HG03565 (cell line): Measurements from ENCODE around the gene FAM107B.

ENCODE experiments used
- ATAC-seq: cut with Tn5 transposase; IDR thresholded peaks from one replicate; pipeline ENCODE4 v1.9.1; 2021; ENCODE audit warnings: mild to moderate bottlenecking, moderate library complexity; ENCODE audit not compliant: unreplicated experiment

The FAM107B gene

GRCh38 chr10:14543046-14543903 lies 231.4 kb downstream of the FAM107B start:
- ATAC-seq, result no peak

DNA sequence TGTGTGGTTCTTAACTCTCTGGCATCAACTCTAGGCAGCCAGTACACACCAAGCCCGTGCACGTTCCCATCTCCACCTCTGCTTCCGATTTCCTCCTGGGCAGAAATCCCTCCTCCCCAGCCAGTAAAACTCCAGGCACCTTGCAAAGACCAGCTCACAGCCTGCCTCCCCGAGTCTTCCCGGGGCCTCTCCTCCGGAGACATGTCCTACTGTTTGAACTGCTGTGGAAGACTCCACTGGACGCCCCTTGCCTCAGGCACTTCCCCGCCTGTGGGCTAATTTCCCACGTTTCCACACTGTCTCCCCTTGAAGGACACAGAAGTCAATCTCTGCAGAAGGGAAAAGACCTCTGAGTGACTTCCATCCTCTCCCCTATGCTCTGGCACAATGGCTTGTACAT lies 233.3 kb downstream of the FAM107B start:
- no peak for ATAC-seq

DNA sequence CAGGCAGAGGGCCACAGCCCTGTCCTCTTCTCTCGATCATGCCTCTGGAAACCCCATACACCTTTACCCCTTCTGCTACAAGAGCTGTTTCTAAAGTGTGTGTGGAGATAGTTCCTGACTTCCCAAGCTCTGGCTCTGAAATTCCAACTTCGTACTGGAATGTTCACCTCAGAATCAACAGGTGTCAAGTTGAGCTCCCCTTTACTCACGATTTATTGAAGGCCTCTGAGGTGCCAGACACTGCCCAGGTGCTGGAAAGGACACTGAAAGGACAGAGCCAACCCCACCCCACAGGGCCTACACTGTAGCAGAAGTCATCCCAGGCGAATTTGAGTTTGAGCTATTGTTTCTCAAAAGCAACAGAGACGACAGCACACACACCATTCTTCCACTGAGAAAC lies 234.1 kb downstream of the FAM107B start:
- no peak for ATAC-seq

DNA sequence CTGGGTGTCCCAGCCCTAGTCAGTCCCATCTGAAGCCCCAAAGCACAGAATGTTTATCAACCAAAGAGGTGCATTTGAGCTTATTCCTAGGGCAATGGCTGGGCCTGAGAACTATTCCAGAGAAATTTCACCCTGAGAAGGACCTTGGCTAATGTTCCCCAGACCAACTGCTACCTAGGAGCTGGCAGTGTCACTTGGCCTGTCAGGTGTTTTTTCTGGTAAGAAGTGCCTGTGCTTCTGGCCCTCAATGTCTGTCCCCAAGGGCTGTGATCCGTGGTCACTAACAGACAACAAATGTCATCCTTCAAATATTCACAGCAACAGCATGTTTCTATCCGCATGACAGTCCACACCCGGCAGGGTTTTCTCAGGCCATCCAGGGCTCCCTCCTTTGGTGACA lies 234.6 kb downstream of the FAM107B start:
- no peak for ATAC-seq

GRCh38 chr10:14539176-14539575 lies 235.5 kb downstream of the FAM107B start:
- ATAC-seq, result no peak

DNA sequence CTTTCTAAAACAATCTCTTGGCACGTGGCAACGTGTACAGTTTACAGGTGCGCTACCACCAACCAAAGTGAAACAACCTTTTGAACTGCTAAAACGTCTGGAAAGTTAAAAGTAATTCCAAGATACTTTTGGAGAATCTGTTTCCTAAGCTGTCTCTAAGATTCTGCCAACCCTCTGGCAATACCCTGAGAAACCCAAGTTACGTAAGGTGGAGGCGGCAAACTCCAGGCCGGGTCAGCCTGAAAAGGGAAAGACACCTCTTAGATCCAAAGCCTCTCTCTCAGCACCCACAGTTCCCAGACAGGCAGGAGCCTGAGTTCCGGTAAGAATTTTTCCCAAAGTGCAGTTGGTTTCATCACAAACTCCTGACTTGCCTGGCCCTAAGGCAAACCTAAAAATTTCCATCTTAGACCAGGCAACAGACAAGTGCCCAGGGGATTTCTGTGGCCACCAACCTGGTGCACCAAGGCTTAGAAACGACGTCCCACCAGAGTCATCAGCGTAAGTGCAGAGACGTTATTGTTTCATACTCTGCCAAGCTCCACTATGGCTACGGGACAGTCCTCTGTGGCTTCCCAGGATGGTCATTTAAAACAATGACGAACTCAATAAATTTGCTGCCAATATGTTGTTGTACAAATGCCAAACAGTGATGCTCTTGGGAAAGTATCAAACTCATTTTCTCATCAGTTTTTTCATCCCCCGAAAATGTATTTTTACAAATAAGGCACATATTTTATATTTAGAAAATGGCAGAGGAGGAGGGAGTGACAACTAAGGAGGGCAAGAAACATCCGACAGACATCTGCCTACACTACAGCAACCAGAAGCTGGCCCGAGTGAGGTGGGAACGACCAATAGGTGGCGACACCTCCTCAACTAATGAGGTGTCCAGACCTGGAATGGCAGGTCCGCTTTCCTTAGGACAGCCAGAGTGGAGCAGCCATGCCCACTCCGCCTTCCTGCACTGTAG lies 238.2 kb downstream of the FAM107B start:
- no peak for ATAC-seq

DNA sequence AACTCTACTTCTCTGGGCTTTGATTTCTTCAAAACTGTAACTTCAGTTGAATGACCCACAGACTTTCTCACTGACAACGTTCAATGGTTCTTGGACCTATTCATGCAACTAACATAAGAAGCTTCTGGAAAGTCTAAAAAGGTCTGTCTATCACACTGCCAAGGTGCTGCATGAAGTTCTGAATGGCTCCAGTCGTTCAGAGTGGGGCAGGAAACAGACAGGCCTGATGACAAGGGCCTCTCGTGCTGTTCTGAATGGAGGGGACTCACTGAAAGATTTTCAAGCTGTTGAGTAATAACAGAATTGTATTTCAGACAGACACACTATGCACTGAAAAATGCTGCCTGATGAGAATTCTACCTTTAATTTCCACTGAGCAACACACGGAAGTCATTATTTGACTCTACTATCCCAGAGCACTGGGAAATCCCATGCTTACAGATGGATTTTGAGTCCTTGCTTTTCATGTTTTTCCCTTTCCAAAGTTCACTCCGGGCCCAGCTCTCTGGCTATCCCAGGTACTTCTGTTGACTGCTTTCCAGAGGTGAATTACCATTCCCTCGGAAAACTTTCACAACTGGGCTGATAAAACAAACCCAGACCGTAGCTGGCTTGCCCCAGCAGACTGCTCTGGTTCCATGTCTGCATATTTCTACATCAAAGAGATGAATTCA lies 239.1 kb downstream of the FAM107B start:
- ATAC-seq, result no peak

DNA sequence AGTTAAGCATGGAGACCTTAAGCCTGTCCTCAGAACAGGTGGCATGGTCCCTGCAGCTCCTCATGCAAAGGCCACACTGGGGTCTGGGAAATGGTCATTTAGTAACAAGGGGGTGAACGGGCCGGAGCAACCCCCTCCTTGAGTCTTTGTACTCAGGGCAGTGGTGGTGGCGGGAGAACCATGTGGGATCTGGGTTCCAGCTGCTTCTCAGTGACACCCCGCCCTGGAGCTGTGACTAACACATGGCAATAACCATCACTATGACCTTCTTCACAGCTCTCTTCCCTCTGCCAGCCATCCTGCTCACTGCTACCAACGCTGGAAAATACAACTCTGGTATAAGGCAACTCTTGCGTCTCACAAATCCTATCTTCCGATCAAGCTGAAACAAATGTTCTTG lies 240.5 kb downstream of the FAM107B start:
- ATAC-seq, result no peak

GRCh38 chr10:14533295-14533694 lies 241.4 kb downstream of the FAM107B start:
- no peak for ATAC-seq

DNA sequence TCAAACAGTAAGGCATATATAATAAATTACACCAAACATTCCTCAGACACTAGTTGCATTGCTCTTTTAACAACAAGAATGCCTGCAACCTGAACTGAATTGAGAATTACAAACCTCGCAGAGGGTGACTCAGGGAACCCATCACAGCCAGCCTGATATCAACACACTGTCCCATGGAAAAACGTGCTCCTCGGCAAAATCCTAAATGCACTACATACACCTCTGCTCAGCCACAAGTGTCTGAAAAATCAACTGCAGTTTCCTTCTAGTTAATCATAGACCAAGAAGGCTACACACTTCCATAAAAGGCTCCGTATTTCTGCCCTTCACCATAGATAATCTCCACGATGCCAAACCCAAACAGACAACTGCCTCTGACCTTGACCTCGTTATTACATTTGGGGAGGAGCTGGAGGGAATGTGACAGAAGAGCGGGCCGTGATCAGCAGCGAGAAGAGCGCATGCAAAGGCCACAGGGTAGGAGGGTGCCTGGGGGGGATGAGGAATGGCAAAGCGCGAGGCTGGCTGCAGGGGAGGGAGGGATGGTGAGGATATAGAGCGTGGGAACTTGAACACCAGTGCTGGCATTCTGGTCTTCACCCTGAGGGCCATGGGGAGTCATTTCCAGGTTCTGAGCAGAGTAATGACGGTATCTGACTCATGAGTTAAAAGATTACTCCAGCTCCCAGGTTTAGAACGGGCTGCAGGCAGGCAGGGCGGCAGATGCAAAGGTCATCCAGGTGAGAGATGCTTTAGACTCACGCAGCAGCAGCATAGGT lies 242.0 kb downstream of the FAM107B start:
- ATAC-seq, result no peak

GRCh38 chr10:14531974-14532373 lies 242.7 kb downstream of the FAM107B start:
- no peak for ATAC-seq

DNA sequence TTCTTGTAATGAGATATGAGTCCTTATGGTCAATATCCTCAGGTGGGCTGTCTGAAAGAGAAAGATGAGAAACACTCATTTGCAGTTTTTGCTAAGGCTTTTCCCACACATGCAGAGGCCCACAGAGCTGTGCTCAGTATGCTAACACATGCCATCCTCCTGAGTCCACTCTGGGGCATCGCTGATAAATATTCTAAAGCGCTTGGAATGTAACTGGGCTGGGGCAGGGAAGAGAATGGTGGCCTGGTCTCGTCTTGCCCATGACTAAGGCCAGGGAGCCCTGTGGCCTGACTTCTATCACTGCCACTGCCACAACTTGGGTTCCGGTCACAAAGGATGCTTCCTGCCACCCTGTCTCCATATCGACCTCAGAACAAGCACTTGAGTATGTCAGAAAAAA lies 244.2 kb downstream of the FAM107B start:
- no peak for ATAC-seq

GRCh38 chr10:14529351-14529750 lies 245.3 kb downstream of the FAM107B start:
- ATAC-seq, result no peak

DNA sequence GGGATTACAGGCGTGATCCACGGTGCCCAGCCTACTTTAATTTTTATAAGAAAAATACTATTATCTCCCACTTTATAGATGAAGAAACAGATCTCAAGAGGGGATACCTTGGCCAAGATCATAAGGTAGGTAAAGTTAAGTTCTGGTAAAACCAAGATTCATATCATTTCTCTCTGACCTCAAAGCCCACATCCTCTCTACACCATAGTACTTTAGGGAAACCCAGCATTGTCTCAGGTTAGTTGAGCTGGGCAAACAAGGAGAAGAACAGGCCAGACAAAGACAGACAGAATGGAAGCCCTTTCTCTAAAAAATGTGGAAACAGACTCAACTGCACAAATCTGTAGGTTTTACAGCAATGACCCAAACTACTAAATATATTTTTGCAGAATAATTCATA lies 246.2 kb downstream of the FAM107B start:
- no peak for ATAC-seq

DNA sequence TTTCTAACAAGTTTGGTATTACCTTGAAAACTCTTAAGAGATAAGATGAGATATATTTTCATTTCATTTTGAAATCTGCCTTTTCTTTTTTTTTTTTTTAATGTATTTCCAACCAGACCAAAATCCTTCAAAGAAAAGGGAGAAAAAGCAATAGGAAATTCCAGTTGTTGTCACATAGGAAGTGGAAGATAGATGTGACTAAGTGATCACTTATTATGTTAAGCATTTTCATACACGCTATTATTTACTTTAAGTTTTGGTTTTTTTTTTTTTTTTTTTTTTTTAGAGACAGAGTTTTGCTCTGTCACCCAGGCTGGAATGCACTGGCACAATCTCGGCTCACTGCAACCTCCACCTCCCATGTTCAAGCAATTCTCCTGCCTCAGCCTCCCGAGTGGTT lies 246.8 kb downstream of the FAM107B start:
- no peak for ATAC-seq

- ATAC-seq, result no peak
These were observed 247.4 kb downstream of the FAM107B start for GRCh38 chr10:14527134-14527844.

- no peak for ATAC-seq
These were observed 248.4 kb downstream of the FAM107B start for GRCh38 chr10:14526326-14526725.

DNA sequence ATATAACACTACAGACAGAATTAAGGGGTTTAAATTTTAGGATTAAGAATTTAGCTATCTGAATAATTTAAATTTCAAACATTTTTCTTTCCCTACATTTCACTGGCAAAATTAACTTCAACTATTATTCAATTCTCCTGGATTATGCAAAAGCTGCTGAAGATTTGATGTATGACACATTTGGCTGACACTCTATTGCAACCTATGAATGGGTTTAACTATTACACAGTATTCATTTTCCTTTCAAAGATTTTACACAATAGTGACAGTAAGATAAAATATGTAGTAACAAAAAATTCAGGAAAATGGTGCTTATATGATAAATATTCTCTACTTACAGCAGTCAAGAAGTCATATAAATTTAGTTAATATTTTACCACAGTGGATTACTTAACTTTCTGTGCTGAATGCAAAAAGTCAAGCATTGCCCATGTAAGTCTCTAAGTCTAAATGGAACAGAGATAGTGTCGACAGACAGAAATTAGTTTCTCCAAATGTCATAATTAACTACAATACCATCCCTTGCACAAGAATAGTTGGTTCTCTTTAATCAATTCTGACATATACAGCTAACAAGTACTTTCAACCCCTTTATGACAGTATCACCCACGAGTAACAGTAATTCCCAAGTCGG lies 249.9 kb downstream of the FAM107B start:
- no peak for ATAC-seq

- ATAC-seq, result no peak
These were observed 251.4 kb downstream of the FAM107B start for GRCh38 chr10:14523286-14523685.
